H1 (cell line): ENCODE measurements around the gene NSL1. TPM values are rescaled to one million over a fixed set of nuclear protein-coding genes. Genes with fewer than 3 reads are reported as not detected.

ENCODE experiments used
- CHD1 ChIP-seq: IDR thresholded peaks from 2 replicates; pipeline ENCODE4 v1.6.1; 2012; ENCODE audit warnings: low read depth, low read length, improper control_type of control experiment
- EGR1 ChIP-seq: IDR thresholded peaks from 2 replicates; pipeline ENCODE4 v1.6.1; 2011; ENCODE audit warnings: low read depth, low read length, borderline replicate concordance
- POU5F1 ChIP-seq: IDR thresholded peaks from 2 replicates; pipeline ENCODE4 v1.6.1; 2011; ENCODE audit warnings: low read depth, mild to moderate bottlenecking, low read length, moderate library complexity
- SIN3A ChIP-seq, 2 experiments: IDR thresholded peaks in 1 of 2; conservative IDR thresholded peaks in 1 of 2; 2 replicates each; pipeline ENCODE4 v1.6.1; 2011 to 2012; ENCODE audit warnings: low read length in 2 of 2, improper control_type of control experiment in 1 of 2, low read depth in 1 of 2, mild to moderate bottlenecking in 1 of 2
- polyA plus RNA-seq, 7 experiments: library from polyadenylated mRNA; depleted of rRNA in 3 of 7; stranded (reverse) in 5 of 7; unstranded in 2 of 7; fragments of >200 nt in 5 of 7; fragments of 200-250 nt in 2 of 7; gene quantifications; 1 replicate in 5 of 7; 2 replicates in 1 of 7; 4 replicates in 1 of 7; pipeline versions ENCODE4 v1.2.1 to v1.2.3, GENCODE V29; 2011 to 2013; ENCODE audit warnings: missing spikeins in 2 of 7, mixed read lengths in 2 of 7
- total RNA-seq: library from RNA; stranded (reverse); fragmentation: NEBNext Ultra II Directional; extraction: Animal tissue kit (Norgen Biotek cat#: 25700); gene quantifications from 2 replicates; pipeline ENCODE4 v1.2.1, GENCODE V29; 2021

NSL1 gene
- total and polyA plus RNA-seq, 2 of the 8 experiments (the other 6 are each of a cell fraction or from before 2014, with no cell fraction given) = 25.4 to 51.7 TPM

DNA sequence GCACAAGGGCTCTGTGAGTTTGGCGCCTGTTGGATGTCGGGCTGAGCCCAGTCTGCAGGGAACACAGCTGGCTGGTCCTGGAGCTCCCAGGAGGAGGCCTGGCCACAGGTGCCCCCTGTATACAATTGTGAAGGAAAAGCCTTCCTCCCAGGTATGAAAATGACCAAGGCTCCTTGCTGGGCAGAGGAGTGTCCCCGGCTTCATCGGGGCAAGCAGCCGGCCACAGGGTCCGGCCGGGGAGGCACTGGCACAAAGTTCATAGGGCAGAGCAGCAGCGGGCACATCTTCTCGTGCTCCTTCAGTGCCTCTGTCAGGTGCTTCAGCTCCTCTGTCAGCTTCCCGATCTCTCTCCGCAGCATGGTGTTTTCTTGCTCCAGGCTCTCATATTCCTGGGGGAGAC lies 105.0 kb downstream of the NSL1 start (continued):
- TF ChIP-seq SIN3A (conservative IDR thresholded peaks at IDR 0.05 in 1 of 2, IDR thresholded peaks at IDR 0.05 in 1 of 2; ENCODE audit: low read depth in 1 of 2, low read length in 2 of 2) = no peak
- no peak for TF ChIP-seq POU5F1
- TF ChIP-seq EGR1 = no peak
- TF ChIP-seq CHD1 = no peak
- TF ChIP-seq, all 59 proteins: peak for 0
